Measurements from ENCODE around the gene RABEPK.

DNA sequence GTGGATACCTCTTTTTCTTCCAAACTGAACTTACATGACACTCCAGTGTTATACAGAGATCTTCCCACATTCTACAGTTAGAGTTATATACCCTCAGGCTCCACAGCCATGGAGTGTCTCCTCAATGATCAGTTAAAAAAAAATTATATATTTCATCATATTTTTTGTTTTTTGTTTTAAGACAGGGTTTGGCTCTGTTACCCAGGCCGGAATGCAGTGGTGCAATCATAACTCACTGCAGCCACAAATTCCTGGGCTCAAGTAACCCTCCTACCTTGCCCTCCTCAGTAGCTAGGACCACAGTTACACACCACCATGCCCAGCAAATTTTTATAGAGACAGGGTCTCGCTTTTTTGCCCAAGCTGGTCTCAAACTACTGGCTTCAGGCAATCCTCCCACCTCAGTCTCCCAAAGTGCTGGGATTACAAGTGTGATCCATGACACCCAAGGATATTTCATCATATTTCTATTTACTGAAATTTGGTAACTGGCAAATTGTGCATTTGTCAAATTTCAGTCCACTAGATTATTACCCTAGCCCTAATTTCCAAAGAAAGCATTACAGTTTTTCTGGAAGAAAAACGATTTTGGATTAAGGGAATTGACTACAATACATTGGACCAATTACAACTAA, 38.9 kb upstream of the RABEPK start:
- no peak for TF ChIP-seq TAF1 (conservative IDR thresholded peaks at IDR 0.05)
- TF ChIP-seq, protein P1, sequence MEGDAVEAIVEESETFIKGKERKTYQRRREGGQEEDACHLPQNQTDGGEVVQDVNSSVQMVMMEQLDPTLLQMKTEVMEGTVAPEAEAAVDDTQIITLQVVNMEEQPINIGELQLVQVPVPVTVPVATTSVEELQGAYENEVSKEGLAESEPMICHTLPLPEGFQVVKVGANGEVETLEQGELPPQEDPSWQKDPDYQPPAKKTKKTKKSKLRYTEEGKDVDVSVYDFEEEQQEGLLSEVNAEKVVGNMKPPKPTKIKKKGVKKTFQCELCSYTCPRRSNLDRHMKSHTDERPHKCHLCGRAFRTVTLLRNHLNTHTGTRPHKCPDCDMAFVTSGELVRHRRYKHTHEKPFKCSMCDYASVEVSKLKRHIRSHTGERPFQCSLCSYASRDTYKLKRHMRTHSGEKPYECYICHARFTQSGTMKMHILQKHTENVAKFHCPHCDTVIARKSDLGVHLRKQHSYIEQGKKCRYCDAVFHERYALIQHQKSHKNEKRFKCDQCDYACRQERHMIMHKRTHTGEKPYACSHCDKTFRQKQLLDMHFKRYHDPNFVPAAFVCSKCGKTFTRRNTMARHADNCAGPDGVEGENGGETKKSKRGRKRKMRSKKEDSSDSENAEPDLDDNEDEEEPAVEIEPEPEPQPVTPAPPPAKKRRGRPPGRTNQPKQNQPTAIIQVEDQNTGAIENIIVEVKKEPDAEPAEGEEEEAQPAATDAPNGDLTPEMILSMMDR (IDR thresholded peaks at IDR 0.05; ENCODE audit: low read depth, low read length, missing input control) = no peak
- TF ChIP-seq, protein P2, sequence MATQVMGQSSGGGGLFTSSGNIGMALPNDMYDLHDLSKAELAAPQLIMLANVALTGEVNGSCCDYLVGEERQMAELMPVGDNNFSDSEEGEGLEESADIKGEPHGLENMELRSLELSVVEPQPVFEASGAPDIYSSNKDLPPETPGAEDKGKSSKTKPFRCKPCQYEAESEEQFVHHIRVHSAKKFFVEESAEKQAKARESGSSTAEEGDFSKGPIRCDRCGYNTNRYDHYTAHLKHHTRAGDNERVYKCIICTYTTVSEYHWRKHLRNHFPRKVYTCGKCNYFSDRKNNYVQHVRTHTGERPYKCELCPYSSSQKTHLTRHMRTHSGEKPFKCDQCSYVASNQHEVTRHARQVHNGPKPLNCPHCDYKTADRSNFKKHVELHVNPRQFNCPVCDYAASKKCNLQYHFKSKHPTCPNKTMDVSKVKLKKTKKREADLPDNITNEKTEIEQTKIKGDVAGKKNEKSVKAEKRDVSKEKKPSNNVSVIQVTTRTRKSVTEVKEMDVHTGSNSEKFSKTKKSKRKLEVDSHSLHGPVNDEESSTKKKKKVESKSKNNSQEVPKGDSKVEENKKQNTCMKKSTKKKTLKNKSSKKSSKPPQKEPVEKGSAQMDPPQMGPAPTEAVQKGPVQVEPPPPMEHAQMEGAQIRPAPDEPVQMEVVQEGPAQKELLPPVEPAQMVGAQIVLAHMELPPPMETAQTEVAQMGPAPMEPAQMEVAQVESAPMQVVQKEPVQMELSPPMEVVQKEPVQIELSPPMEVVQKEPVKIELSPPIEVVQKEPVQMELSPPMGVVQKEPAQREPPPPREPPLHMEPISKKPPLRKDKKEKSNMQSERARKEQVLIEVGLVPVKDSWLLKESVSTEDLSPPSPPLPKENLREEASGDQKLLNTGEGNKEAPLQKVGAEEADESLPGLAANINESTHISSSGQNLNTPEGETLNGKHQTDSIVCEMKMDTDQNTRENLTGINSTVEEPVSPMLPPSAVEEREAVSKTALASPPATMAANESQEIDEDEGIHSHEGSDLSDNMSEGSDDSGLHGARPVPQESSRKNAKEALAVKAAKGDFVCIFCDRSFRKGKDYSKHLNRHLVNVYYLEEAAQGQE (IDR thresholded peaks at IDR 0.05) = no peak
- no peak for TF ChIP-seq SP1 (IDR thresholded peaks at IDR 0.05)
- TF ChIP-seq, protein P3, sequence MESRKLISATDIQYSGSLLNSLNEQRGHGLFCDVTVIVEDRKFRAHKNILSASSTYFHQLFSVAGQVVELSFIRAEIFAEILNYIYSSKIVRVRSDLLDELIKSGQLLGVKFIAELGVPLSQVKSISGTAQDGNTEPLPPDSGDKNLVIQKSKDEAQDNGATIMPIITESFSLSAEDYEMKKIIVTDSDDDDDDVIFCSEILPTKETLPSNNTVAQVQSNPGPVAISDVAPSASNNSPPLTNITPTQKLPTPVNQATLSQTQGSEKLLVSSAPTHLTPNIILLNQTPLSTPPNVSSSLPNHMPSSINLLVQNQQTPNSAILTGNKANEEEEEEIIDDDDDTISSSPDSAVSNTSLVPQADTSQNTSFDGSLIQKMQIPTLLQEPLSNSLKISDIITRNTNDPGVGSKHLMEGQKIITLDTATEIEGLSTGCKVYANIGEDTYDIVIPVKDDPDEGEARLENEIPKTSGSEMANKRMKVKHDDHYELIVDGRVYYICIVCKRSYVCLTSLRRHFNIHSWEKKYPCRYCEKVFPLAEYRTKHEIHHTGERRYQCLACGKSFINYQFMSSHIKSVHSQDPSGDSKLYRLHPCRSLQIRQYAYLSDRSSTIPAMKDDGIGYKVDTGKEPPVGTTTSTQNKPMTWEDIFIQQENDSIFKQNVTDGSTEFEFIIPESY (IDR thresholded peaks at IDR 0.05) = no peak
- no peak for TF ChIP-seq JUND (IDR thresholded peaks at IDR 0.05)
- TF ChIP-seq, protein P4, sequence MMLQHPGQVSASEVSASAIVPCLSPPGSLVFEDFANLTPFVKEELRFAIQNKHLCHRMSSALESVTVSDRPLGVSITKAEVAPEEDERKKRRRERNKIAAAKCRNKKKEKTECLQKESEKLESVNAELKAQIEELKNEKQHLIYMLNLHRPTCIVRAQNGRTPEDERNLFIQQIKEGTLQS (IDR thresholded peaks at IDR 0.05) = no peak
- no peak for TF ChIP-seq GABPA (IDR thresholded peaks at IDR 0.05 in 1 of 2, conservative IDR thresholded peaks at IDR 0.05 in 1 of 2)
- TF ChIP-seq RAD21 (IDR thresholded peaks at IDR 0.05) = no peak
- TF ChIP-seq NR2F2 (IDR thresholded peaks at IDR 0.05) = no peak
- no peak for TF ChIP-seq YY1 (IDR thresholded peaks at IDR 0.05)
- TF ChIP-seq EGR1 (IDR thresholded peaks at IDR 0.05; ENCODE audit: low read depth in 2 of 2) = no peak
- TF ChIP-seq FOXA1 (IDR thresholded peaks at IDR 0.05) = no peak
- TF ChIP-seq, protein P5, sequence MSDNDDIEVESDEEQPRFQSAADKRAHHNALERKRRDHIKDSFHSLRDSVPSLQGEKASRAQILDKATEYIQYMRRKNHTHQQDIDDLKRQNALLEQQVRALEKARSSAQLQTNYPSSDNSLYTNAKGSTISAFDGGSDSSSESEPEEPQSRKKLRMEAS (IDR thresholded peaks at IDR 0.05) = no peak
